ENCODE results near the gene QRFP.

- TF ChIP-seq CTCF (IDR thresholded peaks at IDR 0.05) (no peak), POLR2AphosphoS5 (IDR thresholded peaks at IDR 0.05) (no peak)
Measured at GRCh38 chr9:130937146-130938076, 40.8 kb upstream of the QRFP start.

Measured in esophagus muscularis mucosa (tissue), 3 donors.